ENCODE results near the gene TREML4.

TREML4 gene

DNA sequence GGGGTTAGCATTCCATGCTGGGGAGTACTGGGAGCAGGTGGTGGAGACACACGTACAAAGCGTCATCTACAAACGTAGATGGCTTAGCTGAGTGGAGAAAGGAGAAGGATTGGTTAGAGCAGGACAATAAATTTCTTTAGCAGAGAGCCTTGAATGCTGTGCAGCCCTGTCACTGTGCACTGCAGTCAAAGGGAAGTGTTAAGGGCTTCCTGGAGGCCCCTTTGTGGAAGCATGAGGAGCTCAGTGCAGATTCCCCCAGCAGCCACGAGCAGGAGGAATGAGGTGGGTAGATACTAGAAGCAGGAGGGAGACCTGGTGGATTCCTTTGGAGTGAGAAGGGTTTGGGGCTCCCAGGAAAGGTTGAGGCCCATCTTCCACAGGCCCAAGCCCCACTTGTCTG, 6.1 kb upstream of the TREML4 start:
- H3K4me3 ChIP-seq (ENCODE audit: low read depth, low read length), result no peak overlapping the region
- TF ChIP-seq, protein P1, sequence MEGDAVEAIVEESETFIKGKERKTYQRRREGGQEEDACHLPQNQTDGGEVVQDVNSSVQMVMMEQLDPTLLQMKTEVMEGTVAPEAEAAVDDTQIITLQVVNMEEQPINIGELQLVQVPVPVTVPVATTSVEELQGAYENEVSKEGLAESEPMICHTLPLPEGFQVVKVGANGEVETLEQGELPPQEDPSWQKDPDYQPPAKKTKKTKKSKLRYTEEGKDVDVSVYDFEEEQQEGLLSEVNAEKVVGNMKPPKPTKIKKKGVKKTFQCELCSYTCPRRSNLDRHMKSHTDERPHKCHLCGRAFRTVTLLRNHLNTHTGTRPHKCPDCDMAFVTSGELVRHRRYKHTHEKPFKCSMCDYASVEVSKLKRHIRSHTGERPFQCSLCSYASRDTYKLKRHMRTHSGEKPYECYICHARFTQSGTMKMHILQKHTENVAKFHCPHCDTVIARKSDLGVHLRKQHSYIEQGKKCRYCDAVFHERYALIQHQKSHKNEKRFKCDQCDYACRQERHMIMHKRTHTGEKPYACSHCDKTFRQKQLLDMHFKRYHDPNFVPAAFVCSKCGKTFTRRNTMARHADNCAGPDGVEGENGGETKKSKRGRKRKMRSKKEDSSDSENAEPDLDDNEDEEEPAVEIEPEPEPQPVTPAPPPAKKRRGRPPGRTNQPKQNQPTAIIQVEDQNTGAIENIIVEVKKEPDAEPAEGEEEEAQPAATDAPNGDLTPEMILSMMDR (IDR thresholded peaks at IDR 0.05; ENCODE audit: low read depth, low read length, missing control alignments), result no peak
- in situ Hi-C loops (cut with HindIII; ENCODE audit: low sequenced_read_pairs), result loop anchor here (5.0 kb wide), 1 partner anchor 45 kb away; no protein-coding TSS in a partner anchor

DNA sequence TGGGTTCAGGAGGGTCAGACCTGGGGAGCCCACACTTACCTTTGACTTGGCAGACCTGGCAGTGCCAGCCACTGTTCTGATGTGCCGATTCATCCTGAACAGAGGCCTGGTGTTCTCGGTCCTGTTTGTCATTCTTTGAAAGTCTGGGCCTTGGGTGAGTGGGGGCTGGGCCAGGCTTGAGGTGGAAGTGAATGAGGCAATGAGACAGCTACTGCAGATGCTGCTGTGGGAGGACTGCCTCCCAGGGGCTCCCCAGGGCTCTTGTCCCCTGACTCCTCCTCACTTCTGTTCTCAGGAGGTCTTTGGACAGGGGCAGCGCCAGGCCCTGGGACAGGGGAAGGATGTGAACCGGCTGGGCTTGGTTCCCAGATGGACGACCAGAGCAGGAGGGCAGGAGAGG, 5.6 kb upstream of the TREML4 start:
- no peak for DNase-seq (ENCODE audit: low read depth)
- in situ Hi-C loops (cut with HindIII; ENCODE audit: low sequenced_read_pairs), result loop anchor here (5.0 kb wide), 1 partner anchor 45 kb away; no protein-coding TSS in a partner anchor
- H3K4me3 ChIP-seq (ENCODE audit: low read depth, low read length), result no peak overlapping the region
- TF ChIP-seq, protein P1 (IDR thresholded peaks at IDR 0.05; ENCODE audit: low read depth, low read length, missing control alignments), result no peak

More for the DNA sequence above, 6.1 kb upstream of the TREML4 start:
- no peak for DNase-seq (ENCODE audit: low read depth)

DNA sequence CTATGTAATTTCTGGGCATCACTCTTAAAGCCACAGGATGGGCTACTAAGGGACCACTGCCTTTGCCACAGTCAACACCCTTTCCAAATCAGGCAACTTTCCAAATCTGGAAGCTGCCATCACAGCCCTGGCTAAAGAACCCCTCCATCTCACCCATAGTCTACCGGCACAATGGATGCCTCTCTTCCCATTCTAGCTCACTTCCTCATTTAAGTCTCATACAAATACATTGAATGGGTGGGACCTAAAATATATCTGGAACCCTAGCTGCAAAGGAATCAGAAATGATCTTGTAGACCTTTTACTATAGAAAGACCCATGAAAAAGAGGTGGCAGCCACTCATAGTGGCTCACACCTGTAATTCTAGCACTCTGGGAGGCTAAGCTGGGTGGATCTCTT, 3.3 kb upstream of the TREML4 start:
- in situ Hi-C loops (cut with HindIII; ENCODE audit: low sequenced_read_pairs), result loop anchor here (5.0 kb wide), 1 partner anchor 47 kb away; no protein-coding TSS in a partner anchor
- H3K4me3 ChIP-seq (ENCODE audit: low read depth, low read length), result no peak overlapping the region
- DNase-seq (ENCODE audit: low read depth), result no peak
- TF ChIP-seq, protein P1 (IDR thresholded peaks at IDR 0.05; ENCODE audit: low read depth, low read length, missing control alignments), result no peak

DNA sequence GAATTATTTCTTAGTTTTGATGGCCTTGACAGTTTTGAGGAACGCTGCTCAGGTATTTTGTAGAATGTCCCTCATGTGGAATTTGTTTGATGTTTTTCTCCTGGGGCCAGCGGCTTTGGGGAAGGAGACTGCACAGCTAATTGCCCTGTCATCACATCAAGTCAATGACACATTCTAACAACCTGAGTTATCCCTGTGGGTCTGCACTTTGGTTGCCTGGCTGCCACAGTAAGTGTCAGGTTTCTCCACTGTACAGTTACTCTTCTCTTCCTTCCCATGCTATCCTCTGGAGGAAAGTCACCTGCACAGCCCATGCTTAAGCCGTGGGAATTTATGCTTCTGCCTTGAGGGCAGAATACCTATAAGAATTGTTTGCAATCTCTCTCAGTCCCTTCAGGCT, 1.4 kb upstream of the TREML4 start:
- no peak for DNase-seq (ENCODE audit: low read depth)
- no peak overlapping the region for H3K4me3 ChIP-seq (ENCODE audit: low read depth, low read length)
- in situ Hi-C loops (cut with HindIII; ENCODE audit: low sequenced_read_pairs), result no loop called here
- TF ChIP-seq, protein P1 (IDR thresholded peaks at IDR 0.05; ENCODE audit: low read depth, low read length, missing control alignments), result no peak

DNA sequence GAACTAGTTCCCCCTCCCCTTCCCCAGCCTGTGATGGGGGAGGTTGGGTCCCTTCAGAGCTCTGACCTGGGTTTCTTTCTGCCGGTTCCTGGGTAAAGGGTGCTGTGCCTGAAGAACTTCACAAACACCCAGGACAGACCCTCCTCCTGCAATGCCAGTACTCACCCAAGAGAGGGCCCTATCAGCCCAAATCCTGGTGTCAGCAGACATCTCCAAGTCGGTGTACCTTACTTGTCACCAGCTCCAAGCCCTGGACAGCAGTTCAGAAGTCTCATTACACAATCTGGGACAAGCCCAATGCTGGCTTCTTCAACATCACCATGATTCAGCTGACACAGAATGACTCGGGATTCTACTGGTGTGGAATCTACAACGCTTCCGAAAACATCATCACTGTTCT, 467 bp downstream of the TREML4 start:
- no peak for DNase-seq (ENCODE audit: low read depth)
- in situ Hi-C loops (cut with HindIII; ENCODE audit: low sequenced_read_pairs), result no loop called here
- H3K4me3 ChIP-seq (ENCODE audit: low read depth, low read length), result no peak overlapping the region
- TF ChIP-seq, protein P1 (IDR thresholded peaks at IDR 0.05; ENCODE audit: low read depth, low read length, missing control alignments), result no peak

DNA sequence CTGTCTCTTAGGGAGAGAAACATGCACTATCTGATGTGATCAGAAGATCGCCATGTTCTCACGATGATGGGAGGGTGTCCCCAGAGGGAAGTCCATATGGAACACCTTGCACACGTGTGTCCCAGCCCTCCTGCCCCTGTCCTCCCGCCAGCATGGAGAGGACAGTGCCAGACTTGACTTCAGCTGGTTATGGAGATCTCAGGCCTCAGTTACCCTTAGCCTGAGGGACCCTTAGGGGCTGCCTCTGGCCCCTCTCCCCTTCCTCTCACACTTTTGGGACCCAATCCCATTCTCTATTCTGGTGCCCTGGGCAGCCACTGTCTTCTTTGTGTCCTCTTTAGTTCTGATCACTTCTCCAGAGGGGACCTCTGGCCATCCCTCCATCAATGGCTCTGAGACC, 1.6 kb downstream of the TREML4 start:
- TF ChIP-seq, protein P1 (IDR thresholded peaks at IDR 0.05; ENCODE audit: low read depth, low read length, missing control alignments), result no peak
- no peak overlapping the region for H3K4me3 ChIP-seq (ENCODE audit: low read depth, low read length)
- no peak for DNase-seq (ENCODE audit: low read depth)
- in situ Hi-C loops (cut with HindIII; ENCODE audit: low sequenced_read_pairs), result no loop called here

DNA sequence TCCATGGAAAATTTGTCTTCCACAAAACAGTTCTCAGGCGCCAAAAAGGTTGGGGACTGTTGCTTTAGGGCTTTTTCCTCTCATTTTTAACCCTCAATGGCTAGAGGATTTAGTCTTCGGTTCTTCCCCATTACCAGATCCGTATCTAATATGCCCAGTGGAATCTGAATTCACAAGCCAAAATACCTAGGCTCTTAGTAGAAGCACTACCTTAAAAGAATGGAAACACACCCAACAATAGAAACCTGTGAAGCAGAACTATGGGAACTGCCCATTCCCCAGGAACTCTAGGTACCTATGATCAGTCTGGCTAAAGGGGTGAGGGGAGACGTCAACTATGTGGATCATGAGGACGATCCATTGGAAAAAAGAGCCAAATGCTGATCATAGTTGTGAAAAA, 3.1 kb downstream of the TREML4 start:
- no peak overlapping the region for H3K4me3 ChIP-seq (ENCODE audit: low read depth, low read length)
- DNase-seq (ENCODE audit: low read depth), result no peak
- TF ChIP-seq, protein P1 (IDR thresholded peaks at IDR 0.05; ENCODE audit: low read depth, low read length, missing control alignments), result no peak
- in situ Hi-C loops (cut with HindIII; ENCODE audit: low sequenced_read_pairs), result no loop called here

Data from astrocyte of the cerebellum (primary cell).